ENCODE measurements around the gene ARFGAP3.

GRCh38 chr22:42821386-42821785, 35.7 kb downstream of the ARFGAP3 start:
- TF ChIP-seq CTCF (IDR thresholded peaks at IDR 0.05) (no peak), ETV6 (CRISPR knock-in tag; IDR thresholded peaks at IDR 0.05) (no peak), TEAD4 (CRISPR knock-in tag; IDR thresholded peaks at IDR 0.05) (no peak), SP1 (CRISPR knock-in tag; conservative IDR thresholded peaks at IDR 0.05) (no peak), NR3C1 (CRISPR knock-in tag; conservative IDR thresholded peaks at IDR 0.05; ENCODE audit: low read depth) (no peak), ATF6 (CRISPR knock-in tag; IDR thresholded peaks at IDR 0.05) (no peak), KAT7 (CRISPR knock-in tag; IDR thresholded peaks at IDR 0.05; ENCODE audit: borderline replicate concordance) (no peak), FOXP4 (CRISPR knock-in tag; IDR thresholded peaks at IDR 0.05) (no peak), ZNF425 (CRISPR knock-in tag; conservative IDR thresholded peaks at IDR 0.05) (no peak)

All from WTC11 (cell line).